ENCODE results near the gene CCDC141. TPM values are rescaled to one million over a fixed set of nuclear protein-coding genes. Genes with fewer than 3 reads are reported as not detected.

Gene CCDC141
- total RNA-seq, 1 experiment from 2014 or later = 11.5 TPM

- Mint-ChIP-seq H3K27ac (ENCODE audit: unreplicated experiment) (no peak overlapping the region), H3K27me3 (ENCODE audit: insufficient read depth, unreplicated experiment) (no peaks in the 10 kb centered on the region), H3K4me3 (ENCODE audit: unreplicated experiment) (no peak overlapping the region), H3K4me1 (ENCODE audit: low read depth, unreplicated experiment) (no peaks in the 10 kb centered on the region), H3K9me3 (ENCODE audit: unreplicated experiment) (peaks cover 15% of the 10 kb centered on the region), H3K36me3 (ENCODE audit: insufficient read depth, unreplicated experiment) (no peaks in the 10 kb centered on the region)
- DNase-seq = no peak
- intact Hi-C loops (cut with micrococcal nuclease; ENCODE audit: unreplicated experiment) = no loop called here
- H3K4me1 ChIP-seq = no peaks in the 10 kb centered on the region
- CTCF ChIA-PET = no interaction called here
- no peaks in the 10 kb centered on the region for H3K9me3 ChIP-seq
- POLR2A ChIA-PET = no interaction called here
- no peak overlapping the region for H3K4me3 ChIP-seq (ENCODE audit: low read depth, low read length)
- no peaks in the 10 kb centered on the region for H3K36me3 ChIP-seq (ENCODE audit: control insufficient read depth, insufficient read depth, low read length)
- BruUV-seq (replicated peaks) = no TSS peak
- no peak for TF ChIP-seq CTCF (IDR thresholded peaks at IDR 0.05; ENCODE audit: insufficient read depth in 1 of 2, low read depth in 1 of 2, low read length in 1 of 2, severe bottlenecking in 1 of 2, unreplicated experiment in 1 of 2)
- H3K27me3 ChIP-seq (replicated peaks; ENCODE audit: control insufficient read depth, insufficient read depth, low read length) = no peaks in the 10 kb centered on the region
These were observed 122.8 kb downstream of the CCDC141 start for GRCh38 chr2:178927173-178927572.

GRCh38 chr2:178924817-178925216 is 125.1 kb downstream of the CCDC141 start:
- Histone ChIP-seq H3K9me3 (no peaks in the 10 kb centered on the region), H3K4me1 (no peaks in the 10 kb centered on the region), H3K4me3 (ENCODE audit: low read depth, low read length) (no peak overlapping the region), H3K36me3 (ENCODE audit: control insufficient read depth, insufficient read depth, low read length) (no peaks in the 10 kb centered on the region), H3K27me3 (replicated peaks; ENCODE audit: control insufficient read depth, insufficient read depth, low read length) (no peaks in the 10 kb centered on the region)
- Mint-ChIP-seq H3K36me3 (ENCODE audit: insufficient read depth, unreplicated experiment) (no peaks in the 10 kb centered on the region), H3K4me1 (ENCODE audit: low read depth, unreplicated experiment) (no peaks in the 10 kb centered on the region), H3K27ac (ENCODE audit: unreplicated experiment) (no peak overlapping the region), H3K27me3 (ENCODE audit: insufficient read depth, unreplicated experiment) (no peaks in the 10 kb centered on the region), H3K9me3 (ENCODE audit: unreplicated experiment) (no peaks in the 10 kb centered on the region), H3K4me3 (ENCODE audit: unreplicated experiment) (no peak overlapping the region)
- no peak for DNase-seq
- intact Hi-C loops (cut with micrococcal nuclease; ENCODE audit: unreplicated experiment) = no loop called here
- ChIA-PET CTCF (no interaction called here), POLR2A (no interaction called here)
- BruUV-seq (replicated peaks) = no TSS peak
- TF ChIP-seq CTCF (IDR thresholded peaks at IDR 0.05; ENCODE audit: insufficient read depth in 1 of 2, low read depth in 1 of 2, low read length in 1 of 2, severe bottlenecking in 1 of 2, unreplicated experiment in 1 of 2) = no peak

- no peaks in the 10 kb centered on the region for H3K27me3 ChIP-seq (replicated peaks; ENCODE audit: control insufficient read depth, insufficient read depth, low read length)
- Mint-ChIP-seq H3K27me3 (ENCODE audit: insufficient read depth, unreplicated experiment) (no peaks in the 10 kb centered on the region), H3K36me3 (ENCODE audit: insufficient read depth, unreplicated experiment) (peaks cover under 1% of the 10 kb centered on the region), H3K9me3 (ENCODE audit: unreplicated experiment) (no peaks in the 10 kb centered on the region), H3K4me3 (ENCODE audit: unreplicated experiment) (no peak overlapping the region), H3K4me1 (ENCODE audit: low read depth, unreplicated experiment) (no peaks in the 10 kb centered on the region), H3K27ac (ENCODE audit: unreplicated experiment) (no peak overlapping the region)
- no peaks in the 10 kb centered on the region for H3K9me3 ChIP-seq
- intact Hi-C loops (cut with micrococcal nuclease; ENCODE audit: unreplicated experiment) = no loop called here
- ChIA-PET POLR2A (no interaction called here), CTCF (no interaction called here)
- H3K4me3 ChIP-seq (ENCODE audit: low read depth, low read length) = no peak overlapping the region
- no peaks in the 10 kb centered on the region for H3K4me1 ChIP-seq
- no TSS peak for BruUV-seq (replicated peaks)
- H3K36me3 ChIP-seq (ENCODE audit: control insufficient read depth, insufficient read depth, low read length) = no peaks in the 10 kb centered on the region
- DNase-seq = no peak
- no peak for TF ChIP-seq CTCF (IDR thresholded peaks at IDR 0.05; ENCODE audit: insufficient read depth in 1 of 2, low read depth in 1 of 2, low read length in 1 of 2, severe bottlenecking in 1 of 2, unreplicated experiment in 1 of 2)
These were observed 126.4 kb downstream of the CCDC141 start for GRCh38 chr2:178923546-178923945.

Measured in Caco-2 (cell line).